Heart right ventricle (tissue), 16 donors: ENCODE data around the gene HRH1. TPM values are rescaled to one million over a fixed set of nuclear protein-coding genes. Genes with fewer than 3 reads are reported as not detected.

Source experiments
- ATAC-seq, 8 donors: fragments of 200-7000 bp; cut with Tn5 transposase; one replicate each; pipeline ENCODE4 v1.9.1; 2020; ENCODE audit warnings: mild to moderate bottlenecking in 8 of 8, moderate library complexity in 8 of 8, moderate number of reproducible peaks in 1 of 8
- DNase-seq, 2 donors: peaks; one replicate each; pipeline ENCODE4 v3.0.0-alpha.2; 2020
- H3K27ac ChIP-seq, 10 donors: fragments of 200-600 bp; sonication (generic) in 2 of 10; one replicate each; pipeline versions ENCODE4 v1.5.0 to v1.8.0; 2020 to 2022; ENCODE audit warnings: mild to moderate bottlenecking in 3 of 10
- H3K27me3 ChIP-seq, 7 donors: fragments of 200-600 bp; one replicate each; pipeline ENCODE4 v1.8.0; 2021 to 2022; ENCODE audit warnings: mild to moderate bottlenecking in 2 of 7
- H3K36me3 ChIP-seq, 9 donors: fragments of 200-600 bp; sonication (generic) in 1 of 9; one replicate each; pipeline versions ENCODE4 v1.5.0 to v1.8.0; 2020 to 2022; ENCODE audit warnings: mild to moderate bottlenecking in 2 of 9
- H3K4me1 ChIP-seq, 9 donors: fragments of 200-600 bp; sonication (generic) in 1 of 9; one replicate each; pipeline versions ENCODE4 v1.5.0 to v1.8.0; 2020 to 2022; ENCODE audit warnings: mild to moderate bottlenecking in 4 of 9
- H3K4me3 ChIP-seq, 10 donors: fragments of 200-600 bp; sonication (generic) in 2 of 10; one replicate each; pipeline versions ENCODE4 v1.5.0 to v1.8.0; 2020 to 2022; ENCODE audit warnings: mild to moderate bottlenecking in 7 of 10, moderate library complexity in 2 of 10
- H3K9me3 ChIP-seq, 11 donors: fragments of 200-600 bp in 10 of 11; sonication (generic) in 2 of 11; one replicate each; pipeline versions ENCODE4 v1.5.0 to v1.8.0; 2013 to 2022; ENCODE audit warnings: mild to moderate bottlenecking in 2 of 11, control low read depth in 1 of 11, moderate library complexity in 1 of 11
- WGBS, 2 donors: extraction: QIAGEN DNeasy Blood & Tissue Kit; methylation state at CpG; one replicate each; pipeline ENCODE4 v1.1.7; 2013; ENCODE audit warnings: inconsistent platforms in 1 of 2; 5-methylcytosine and 5-hydroxymethylcytosine counted together
- intact Hi-C, 10 donors: fragments of 100-400 bp; cut with DNase I; formaldehyde crosslinking; loops; one replicate each; pipeline versions ENCODE4 v1.11.1 to v1.14.2; 2022
- polyA plus RNA-seq, 2 donors: library from polyadenylated mRNA; stranded (reverse); fragments of 200-250 nt; gene quantifications; one replicate each; pipeline ENCODE4 v1.2.3, GENCODE V29; 2013
- total RNA-seq, 10 donors: library from RNA; stranded (reverse); fragmentation: NEBNext Ultra II Directional in 3 of 10; extraction: Animal tissue kit (Norgen Biotek cat#: 25700) in 3 of 10; gene quantifications; one replicate each; pipeline versions ENCODE4 v1.2.1 to v1.2.4, GENCODE V29; 2021 to 2023
- TF ChIP-seq, protein P1 (sequence below), 9 donors: fragments of 200-600 bp; sonication (generic) in 2 of 9; IDR thresholded peaks; one replicate each; pipeline versions ENCODE4 v1.5.0 to v1.8.0; 2021 to 2022; ENCODE audit warnings: antibody characterized with exemption in 9 of 9, mild to moderate bottlenecking in 5 of 9, moderate library complexity in 1 of 9
- donor health status: Arrhythmogenic right ventricular cardiomyopathy.
- donor health status: ischemic (EF 13 %, LVEDD 7.1; RV severe dilation, severe dysfunction).
- donor health status: healthy with polysubstance abuse.
- donor health status: DM: no; HTN: yes; CAD: no.
- donor health status: DM: no; HTN: no; CAD: no.
- donor health status: ischemic (EF 25% LVEDD 6.9; RV normal size, moderate dysfunction).
- donor health status: ischemic (EF 25% LVEDD 5.7; RV mildly dilated, moderate dysfunction).
- donor health status: healthy.
- donor health status: DM: yes; HTN: yes; CAD: no.
- donor health status: Ischemic cardiomyopathy.
- donor health status: ischemic (EF 35%, LVEDD 5.7; RV mildly dilated, moderate dysfunction).
- donor health status: nonischemic (EF 11% LVEDD 7.7; RV severe dilation, severe dysfunction).
- donor health status: DM: yes; HTN: yes; CAD: no.
- donor health status: PGD.
- donor health status: ischemic (EF 29% LVEDD 5.4; RV normal size, mild dysfunction).
- donor health status: nonischemic (EF 23%, LVEDD 6.1; RV moderate dilation, normal function).

The HRH1 gene
- total and polyA plus RNA-seq, 12 donors: 0.57 to 3.1 (median 1.3) TPM

- H3K4me1 ChIP-seq: peaks cover 0 to 19% (median 0%) of the 10 kb centered on the region in 9 donors
- 78 to 83% methylated on average over 2 of the region's 2 CpGs for WGBS, 2 donors
- TF ChIP-seq, protein P1, sequence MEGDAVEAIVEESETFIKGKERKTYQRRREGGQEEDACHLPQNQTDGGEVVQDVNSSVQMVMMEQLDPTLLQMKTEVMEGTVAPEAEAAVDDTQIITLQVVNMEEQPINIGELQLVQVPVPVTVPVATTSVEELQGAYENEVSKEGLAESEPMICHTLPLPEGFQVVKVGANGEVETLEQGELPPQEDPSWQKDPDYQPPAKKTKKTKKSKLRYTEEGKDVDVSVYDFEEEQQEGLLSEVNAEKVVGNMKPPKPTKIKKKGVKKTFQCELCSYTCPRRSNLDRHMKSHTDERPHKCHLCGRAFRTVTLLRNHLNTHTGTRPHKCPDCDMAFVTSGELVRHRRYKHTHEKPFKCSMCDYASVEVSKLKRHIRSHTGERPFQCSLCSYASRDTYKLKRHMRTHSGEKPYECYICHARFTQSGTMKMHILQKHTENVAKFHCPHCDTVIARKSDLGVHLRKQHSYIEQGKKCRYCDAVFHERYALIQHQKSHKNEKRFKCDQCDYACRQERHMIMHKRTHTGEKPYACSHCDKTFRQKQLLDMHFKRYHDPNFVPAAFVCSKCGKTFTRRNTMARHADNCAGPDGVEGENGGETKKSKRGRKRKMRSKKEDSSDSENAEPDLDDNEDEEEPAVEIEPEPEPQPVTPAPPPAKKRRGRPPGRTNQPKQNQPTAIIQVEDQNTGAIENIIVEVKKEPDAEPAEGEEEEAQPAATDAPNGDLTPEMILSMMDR (IDR thresholded peaks at IDR 0.05): no peak
- no peaks in the 10 kb centered on the region for H3K9me3 ChIP-seq
- no peaks in the 10 kb centered on the region for H3K36me3 ChIP-seq
- H3K4me3 ChIP-seq: no peak overlapping the region
- no peak for DNase-seq
- intact Hi-C loops: no loop called here
- H3K27ac ChIP-seq: no peak overlapping the region
- no peaks in the 10 kb centered on the region for H3K27me3 ChIP-seq
- no peak for ATAC-seq
Observed at GRCh38 chr3:11138371-11138770, 15.9 kb upstream of the HRH1 start.

GRCh38 chr3:11140030-11140712 lies 14.1 kb upstream of the HRH1 start:
- intact Hi-C loops: no loop called here
- Histone ChIP-seq H3K36me3 (no peaks in the 10 kb centered on the region), H3K4me3 (no peak overlapping the region), H3K27ac (no peak overlapping the region), H3K9me3 (no peaks in the 10 kb centered on the region), H3K27me3 (peaks cover 0 to 4% (median 0%) of the 10 kb centered on the region in 7 donors), H3K4me1 (peaks cover 0 to 19% (median 0%) of the 10 kb centered on the region in 9 donors)
- DNase-seq: peak in 1 of 2 donors; percentile 26
- ATAC-seq: peak; percentile 15 to 57 (median 50)
- WGBS, 2 donors: 35 to 54% methylated on average over 13 of the region's 13 CpGs
- TF ChIP-seq, protein P1 (IDR thresholded peaks at IDR 0.05): no peak

DNA sequence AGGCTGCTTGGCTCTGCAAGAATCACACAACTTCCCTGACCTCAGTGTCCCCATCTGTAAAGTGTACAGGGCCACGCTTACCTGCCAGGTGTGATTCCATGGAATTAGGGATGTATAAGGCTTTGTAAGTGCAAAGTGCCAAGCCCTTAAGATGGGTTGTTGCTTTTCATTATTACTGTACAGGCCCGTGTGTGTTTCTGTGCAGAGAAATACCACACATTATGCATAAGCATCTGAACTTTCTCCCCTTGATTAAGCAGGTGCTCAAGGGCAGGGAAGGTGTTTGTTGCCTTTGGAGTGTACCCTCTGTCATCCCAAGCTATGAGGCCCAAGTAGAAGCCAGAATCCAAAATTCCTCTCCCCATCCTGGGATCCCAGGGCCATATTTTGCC lies 13.6 kb upstream of the HRH1 start:
- TF ChIP-seq, protein P1 (IDR thresholded peaks at IDR 0.05): no peak
- H3K27ac ChIP-seq: no peak overlapping the region
- WGBS, 2 donors: 76 to 82% methylated on average over 2 of the region's 2 CpGs
- peaks cover 0 to 7% (median 0%) of the 10 kb centered on the region in 7 donors for H3K27me3 ChIP-seq
- no peak for ATAC-seq
- no peak overlapping the region for H3K4me3 ChIP-seq
- no peaks in the 10 kb centered on the region for H3K9me3 ChIP-seq
- intact Hi-C loops: no loop called here
- peaks cover 0 to 19% (median 0%) of the 10 kb centered on the region in 9 donors for H3K4me1 ChIP-seq
- H3K36me3 ChIP-seq: no peaks in the 10 kb centered on the region
- no peak for DNase-seq

GRCh38 chr3:11143476-11143875 lies 10.8 kb upstream of the HRH1 start:
- 88 to 89% methylated on average over 5 of the region's 5 CpGs for WGBS, 2 donors
- no peak for DNase-seq
- intact Hi-C loops: no loop called here
- H3K4me3 ChIP-seq: no peak overlapping the region
- TF ChIP-seq, protein P1 (IDR thresholded peaks at IDR 0.05): no peak
- no peak overlapping the region for H3K27ac ChIP-seq
- H3K9me3 ChIP-seq: no peaks in the 10 kb centered on the region
- H3K4me1 ChIP-seq: peaks cover 0 to 14% (median 0%) of the 10 kb centered on the region in 9 donors
- no peak for ATAC-seq
- H3K36me3 ChIP-seq: no peaks in the 10 kb centered on the region
- peaks cover 0 to 7% (median 0%) of the 10 kb centered on the region in 7 donors for H3K27me3 ChIP-seq
